GM18951 (cell line): Measurements from ENCODE around the gene NACC2.
"Not testable (repeated sequence)": the region's sequence is repeated elsewhere in the genome, so short reads cannot be mapped to it uniquely, and the experiment has no call there.

Source experiments
- POLR2A ChIP-seq: IDR thresholded peaks from 4 replicates; pipeline ENCODE4 v1.6.1; 2011; ENCODE audit warnings: mild to moderate bottlenecking; ENCODE audit not compliant: insufficient read length, insufficient read depth; ENCODE audit errors: extremely low read depth
- in situ Hi-C: fragments of 300-500 bp; cut with MboI; formaldehyde crosslinking; loops from one replicate; pipeline ENCODE4 v1.12.0; 2022; ENCODE audit warnings: low sequenced_read_pairs, mixed read lengths, inconsistent platforms; ENCODE audit not compliant: unreplicated experiment

Gene NACC2

DNA sequence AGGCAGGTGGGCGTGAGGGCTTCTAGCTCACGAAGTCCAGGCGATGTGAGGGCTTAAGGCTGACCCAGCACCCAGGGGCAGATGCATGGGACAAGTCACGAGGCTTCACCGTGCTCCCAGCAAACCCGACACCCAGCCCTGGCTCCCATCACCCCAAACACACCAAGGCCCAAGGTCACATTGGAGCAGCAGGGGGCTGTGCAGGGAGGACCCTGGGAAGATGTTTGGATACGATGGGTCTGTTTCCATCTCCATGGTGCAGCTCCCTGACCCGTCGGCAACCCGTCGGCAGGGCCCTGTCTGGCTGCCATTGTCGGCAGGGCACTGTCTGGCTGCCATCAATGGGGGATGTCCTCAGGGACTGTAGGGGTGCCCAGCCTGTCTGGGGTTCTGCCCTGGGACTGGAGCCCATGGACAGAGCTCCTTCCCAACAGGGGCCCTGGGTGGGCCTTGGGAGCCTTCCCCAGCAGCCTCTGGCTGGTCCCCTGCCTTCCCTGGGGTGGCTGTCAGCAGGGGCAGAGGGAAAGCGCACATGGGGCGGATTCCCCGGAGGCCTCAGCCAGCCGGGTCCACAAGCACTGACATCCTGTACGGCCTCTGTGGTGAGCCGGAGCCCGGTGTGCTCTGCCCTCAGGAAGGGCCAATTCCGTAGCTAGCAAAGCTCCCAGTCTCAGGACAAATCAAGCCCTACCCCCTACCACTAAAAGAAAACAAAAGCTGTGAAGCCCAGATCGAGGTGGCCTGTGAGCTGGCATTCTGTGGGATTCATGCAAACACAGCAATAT lies 47.1 kb downstream of the NACC2 start:
- in situ Hi-C loops, result no loop called here
- TF ChIP-seq POLR2A, result no peak

- TF ChIP-seq POLR2A, result no peak
- in situ Hi-C loops, result no loop called here
These were observed 47.9 kb downstream of the NACC2 start for GRCh38 chr9:136047076-136047774.

DNA sequence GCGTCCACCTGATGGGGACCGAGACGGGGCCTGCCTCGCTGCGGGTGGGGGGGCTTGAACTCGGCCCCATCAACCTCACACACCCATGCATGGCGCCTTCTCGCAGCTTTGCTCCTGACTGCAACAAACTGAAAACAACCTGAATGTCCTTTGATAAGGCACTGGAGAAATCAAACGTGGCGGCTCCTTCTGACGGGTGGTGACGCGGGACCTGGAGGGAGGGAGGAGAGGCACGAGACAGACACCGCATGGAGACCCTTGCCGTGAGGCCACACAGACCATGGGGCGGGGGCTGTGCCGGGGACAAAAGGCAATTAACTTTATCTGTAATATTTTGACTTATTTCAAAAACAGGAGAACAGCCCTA lies 48.6 kb downstream of the NACC2 start:
- in situ Hi-C loops, result no loop called here
- no peak for TF ChIP-seq POLR2A

GRCh38 chr9:136045595-136046553 lies 49.2 kb downstream of the NACC2 start:
- in situ Hi-C loops, result no loop called here
- TF ChIP-seq POLR2A, result no peak

- in situ Hi-C loops, result no loop called here
- no peak for TF ChIP-seq POLR2A
These were observed 50.0 kb downstream of the NACC2 start for GRCh38 chr9:136044971-136045594.

GRCh38 chr9:136044207-136044970 lies 50.7 kb downstream of the NACC2 start:
- in situ Hi-C loops, result no loop called here
- TF ChIP-seq POLR2A, result no peak

- TF ChIP-seq POLR2A, result no peak
- in situ Hi-C loops, result no loop called here
These were observed 51.6 kb downstream of the NACC2 start for GRCh38 chr9:136043441-136043991.

DNA sequence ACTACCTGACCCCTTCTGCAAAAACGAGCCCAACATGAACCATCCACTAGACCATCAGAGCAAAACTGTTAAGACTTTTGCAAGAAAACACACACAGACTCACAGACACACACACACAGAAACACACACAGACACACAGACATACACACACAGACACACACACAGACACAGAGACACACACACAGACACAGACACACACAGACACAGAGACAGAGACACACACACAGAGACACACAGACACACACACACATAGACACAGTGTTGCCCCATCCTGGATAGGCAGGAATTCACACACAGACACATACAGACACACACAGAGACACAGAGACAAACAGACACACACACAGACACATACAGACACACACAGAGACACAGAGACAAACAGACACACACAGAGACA lies 52.5 kb downstream of the NACC2 start:
- in situ Hi-C loops, result no loop called here

GRCh38 chr9:136040848-136041247 lies 54.2 kb downstream of the NACC2 start:
- in situ Hi-C loops, result not testable (repeated sequence)

More for the DNA sequence above, 52.5 kb downstream of the NACC2 start:
- no peak for TF ChIP-seq POLR2A

DNA sequence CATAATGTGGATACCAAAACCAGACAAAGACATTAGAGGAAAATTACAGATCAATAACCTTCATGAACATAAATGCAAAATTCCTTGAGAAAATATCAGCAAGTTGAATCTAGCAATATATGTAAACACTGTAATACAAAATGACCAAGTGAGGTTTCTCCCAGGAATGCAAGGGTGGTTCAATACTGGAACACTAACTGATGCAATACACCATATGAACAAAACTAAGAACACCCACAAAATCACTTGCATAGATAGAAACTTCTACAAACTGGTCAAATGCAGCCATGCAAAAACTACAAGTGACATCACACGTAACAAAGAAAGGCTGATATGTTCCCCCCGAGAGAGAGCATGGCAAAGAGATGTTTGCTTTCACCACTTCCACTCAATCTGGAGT lies 55.6 kb downstream of the NACC2 start:
- no peak for TF ChIP-seq POLR2A

GRCh38 chr9:136036848-136037247 lies 58.2 kb downstream of the NACC2 start:
- TF ChIP-seq POLR2A, result no peak
- in situ Hi-C loops, result no loop called here

More for the DNA sequence above, 55.6 kb downstream of the NACC2 start:
- in situ Hi-C loops, result no loop called here

GRCh38 chr9:136036050-136036449 lies 59.0 kb downstream of the NACC2 start:
- in situ Hi-C loops, result no loop called here

More at GRCh38 chr9:136036050-136036449, 59.0 kb downstream of the NACC2 start:
- no peak for TF ChIP-seq POLR2A
